SJCRH30 (cell line): ENCODE results near the gene NET1. TPM values are rescaled to one million over a fixed set of nuclear protein-coding genes. Genes with fewer than 3 reads are reported as not detected.

ENCODE experiments used
- DNase-seq, 2 experiments: peaks; one replicate each; pipeline ENCODE4 v3.0.0-alpha.2; 2015 to 2020
- H3K27ac ChIP-seq: fragments of 250-450 bp; sonication (Bioruptor Pico); 2 replicates; pipeline ENCODE4 v1.5.1; 2020; ENCODE audit warnings: mild to moderate bottlenecking, moderate library complexity
- H3K27me3 ChIP-seq: fragments of 250-450 bp; sonication (Bioruptor Pico); 2 replicates; pipeline ENCODE4 v1.5.1; 2020; ENCODE audit warnings: mild to moderate bottlenecking, moderate library complexity
- H3K36me3 ChIP-seq: fragments of 250-450 bp; sonication (Bioruptor Pico); 2 replicates; pipeline ENCODE4 v1.5.1; 2020; ENCODE audit warnings: mild to moderate bottlenecking, moderate library complexity
- H3K4me1 ChIP-seq: fragments of 250-450 bp; sonication (Bioruptor Pico); 2 replicates; pipeline ENCODE4 v1.5.1; 2020; ENCODE audit warnings: mild to moderate bottlenecking, moderate library complexity
- H3K4me3 ChIP-seq: fragments of 250-450 bp; sonication (Bioruptor Pico); 2 replicates; pipeline ENCODE4 v1.5.1; 2020; ENCODE audit warnings: mild to moderate bottlenecking, moderate library complexity
- H3K9me3 ChIP-seq: fragments of 250-450 bp; sonication (Bioruptor Pico); replicated peaks from 2 replicates; pipeline ENCODE4 v1.5.1; 2020; ENCODE audit warnings: mild to moderate bottlenecking, moderate library complexity
- total RNA-seq: library from RNA; depleted of rRNA; stranded (reverse); fragments of >200 nt; shearing (Covaris generic); gene quantifications from 2 replicates; pipeline ENCODE4 v1.2.3, GENCODE V29; 2014

The NET1 gene
- total RNA-seq, 1 experiment from 2014 or later = 154 TPM

DNA sequence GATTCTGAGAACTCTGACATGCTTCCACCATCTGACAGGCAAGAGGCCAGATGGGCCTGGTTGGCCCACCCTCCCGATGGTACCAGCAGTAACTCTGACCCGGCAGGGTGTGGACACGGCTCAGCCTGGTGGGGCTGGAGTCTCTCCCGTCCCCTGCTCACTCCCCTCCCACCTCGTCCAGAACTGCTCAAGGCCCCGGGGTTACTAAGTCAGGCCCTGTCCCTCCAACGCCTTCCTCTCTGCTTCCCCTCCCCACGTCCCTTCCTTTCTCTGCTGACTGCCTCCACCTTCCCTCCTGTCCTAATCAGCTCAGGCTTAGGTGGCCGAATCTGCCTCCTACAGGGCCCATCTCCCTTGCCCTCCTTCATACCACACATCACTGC, 74.5 kb downstream of the NET1 start:
- H3K27ac ChIP-seq = peak overlapping the region; percentile 43; the same call in 1 of the 2 replicates

DNA sequence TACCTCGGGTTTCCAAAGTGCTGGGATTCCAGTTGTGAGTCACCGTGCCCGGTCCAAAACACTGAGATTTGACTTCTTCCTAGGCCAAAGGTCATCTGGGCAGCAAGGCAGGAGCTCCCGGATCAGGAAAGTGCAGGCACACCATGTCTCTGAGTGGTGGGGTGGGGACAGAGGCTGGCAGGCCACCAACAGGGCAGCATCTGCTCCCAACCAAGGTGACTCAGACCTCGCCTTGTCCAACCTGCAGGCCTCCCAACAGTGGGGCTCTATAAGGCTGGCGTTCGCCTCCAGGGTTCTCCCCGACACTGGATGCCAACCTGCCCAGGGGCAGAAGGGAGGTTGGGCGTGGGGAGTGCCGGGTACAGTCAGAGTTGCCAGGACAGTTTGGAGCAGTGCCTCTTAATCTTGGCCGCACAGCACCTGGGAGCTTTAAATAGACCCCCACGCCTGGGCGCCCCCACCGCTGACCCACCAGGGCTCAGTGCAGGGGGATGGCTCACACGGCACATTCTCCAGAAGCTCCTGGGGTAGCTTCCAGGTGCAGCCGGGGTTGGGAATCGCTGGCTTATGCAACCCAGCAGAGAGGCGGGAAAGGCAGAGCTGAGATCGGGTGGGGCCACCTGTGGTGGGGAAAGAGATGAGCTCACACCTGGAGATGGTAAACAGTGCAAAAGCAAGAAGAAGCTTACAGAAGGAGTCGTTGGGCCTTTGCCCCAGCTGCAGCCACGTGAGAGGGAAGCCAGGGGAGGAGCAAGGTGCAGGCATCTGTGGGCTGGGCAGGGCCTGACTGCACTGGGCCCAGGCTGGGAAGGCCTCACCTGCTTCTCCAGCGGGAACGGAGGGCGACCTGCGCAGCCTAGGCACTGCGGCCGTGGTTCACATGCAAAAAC, 76.2 kb downstream of the NET1 start:
- H3K9me3 ChIP-seq = no peaks in the 10 kb centered on the region
- H3K36me3 ChIP-seq = no peaks in the 10 kb centered on the region
- H3K27me3 ChIP-seq = no peaks in the 10 kb centered on the region
- H3K4me3 ChIP-seq = no peak overlapping the region
- no peak for DNase-seq
- no peak overlapping the region for H3K27ac ChIP-seq
- peaks cover 12% of the 10 kb centered on the region for H3K4me1 ChIP-seq

More for the DNA sequence above, 74.5 kb downstream of the NET1 start:
- H3K27me3 ChIP-seq = no peaks in the 10 kb centered on the region
- no peaks in the 10 kb centered on the region for H3K9me3 ChIP-seq
- DNase-seq = no peak
- H3K4me3 ChIP-seq = no peak overlapping the region
- H3K36me3 ChIP-seq = no peaks in the 10 kb centered on the region
- H3K4me1 ChIP-seq = peaks cover 12% of the 10 kb centered on the region

DNA sequence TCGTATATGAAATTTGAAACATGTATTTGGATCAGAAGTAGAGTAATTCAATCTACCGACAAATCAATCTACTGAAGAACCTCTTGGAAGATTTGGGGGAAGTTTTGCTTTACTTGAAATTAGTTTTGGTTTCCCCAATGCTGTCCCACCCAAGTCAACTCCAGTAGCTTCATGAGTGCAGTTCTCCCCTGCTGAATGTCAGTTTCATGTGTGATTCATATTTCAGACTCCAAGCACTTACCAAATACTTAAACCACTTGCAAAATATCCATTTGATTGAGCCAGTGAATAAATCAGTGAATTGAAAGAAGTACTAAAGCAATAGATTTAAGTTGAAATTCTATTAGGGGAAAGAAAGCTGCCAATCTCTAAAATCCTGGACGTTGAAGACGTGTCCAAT, 77.7 kb downstream of the NET1 start:
- H3K4me3 ChIP-seq = no peak overlapping the region

DNA sequence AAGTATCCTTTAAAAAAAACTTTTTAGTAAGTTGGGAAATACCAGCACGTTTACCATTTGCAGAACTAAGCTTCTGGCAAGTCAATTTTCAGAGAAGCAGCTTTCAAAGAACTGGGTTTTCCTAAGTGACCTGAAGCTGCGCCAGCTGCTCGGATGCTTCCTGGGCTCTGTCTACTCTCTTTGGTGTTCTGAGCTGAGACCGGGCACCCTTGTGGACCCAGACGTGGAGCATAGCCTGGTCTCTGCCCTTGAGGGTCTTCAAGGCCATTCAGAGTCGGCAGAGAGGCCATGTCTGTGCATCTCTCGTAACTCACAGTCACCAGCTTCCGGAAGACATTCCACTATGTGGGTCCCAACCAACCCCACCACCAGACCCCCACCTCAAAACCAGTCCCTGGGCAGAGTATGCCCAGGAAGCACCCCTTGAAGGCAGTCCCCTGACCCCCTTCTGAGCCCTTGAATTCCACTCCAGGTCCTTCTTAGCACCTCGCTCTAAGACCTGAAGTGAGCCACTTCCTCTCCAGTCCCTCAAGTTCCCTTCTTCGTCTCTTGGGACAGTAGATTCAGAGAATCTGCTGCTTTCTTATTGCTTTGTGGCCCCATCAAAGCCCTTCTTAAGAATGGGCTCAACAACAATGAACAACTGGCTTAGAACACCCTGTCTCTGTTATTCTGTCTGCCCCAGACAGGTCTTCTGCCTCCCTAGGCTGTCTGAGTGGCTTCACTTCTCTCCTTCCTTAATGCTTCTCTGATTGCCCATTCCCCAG, 78.5 kb downstream of the NET1 start:
- Histone ChIP-seq H3K27ac (no peak overlapping the region), H3K4me1 (peaks cover 6% of the 10 kb centered on the region), H3K27me3 (no peaks in the 10 kb centered on the region), H3K4me3 (no peak overlapping the region), H3K36me3 (no peaks in the 10 kb centered on the region), H3K9me3 (no peaks in the 10 kb centered on the region)
- no peak for DNase-seq

More for the DNA sequence above, 77.7 kb downstream of the NET1 start:
- H3K27me3 ChIP-seq = no peaks in the 10 kb centered on the region
- DNase-seq = no peak
- H3K36me3 ChIP-seq = no peaks in the 10 kb centered on the region
- H3K9me3 ChIP-seq = no peaks in the 10 kb centered on the region
- no peak overlapping the region for H3K27ac ChIP-seq
- H3K4me1 ChIP-seq = peaks cover 12% of the 10 kb centered on the region

DNA sequence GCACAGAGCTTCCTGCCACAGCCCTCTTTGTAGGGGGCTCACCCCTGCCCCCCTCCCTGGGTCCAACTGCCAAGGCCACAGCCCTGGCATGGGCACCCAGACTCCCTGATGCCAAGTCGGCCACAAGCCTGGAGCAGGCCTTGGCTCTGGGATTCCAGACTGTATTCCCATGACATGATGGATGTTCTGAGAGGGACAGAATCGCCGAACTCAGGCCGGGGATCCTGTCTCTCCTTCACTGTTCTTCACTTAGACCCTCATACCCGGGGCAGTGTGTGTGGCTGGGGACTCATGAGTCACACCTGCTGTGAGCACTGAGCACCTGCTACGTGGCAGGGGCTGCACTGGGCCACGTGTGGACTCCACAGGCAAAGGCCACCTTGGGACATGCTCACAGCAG, 79.1 kb downstream of the NET1 start:
- Histone ChIP-seq H3K36me3 (no peaks in the 10 kb centered on the region), H3K4me3 (no peak overlapping the region), H3K4me1 (peaks cover 3% of the 10 kb centered on the region), H3K27ac (no peak overlapping the region), H3K9me3 (no peaks in the 10 kb centered on the region), H3K27me3 (no peaks in the 10 kb centered on the region)
- DNase-seq = no peak

DNA sequence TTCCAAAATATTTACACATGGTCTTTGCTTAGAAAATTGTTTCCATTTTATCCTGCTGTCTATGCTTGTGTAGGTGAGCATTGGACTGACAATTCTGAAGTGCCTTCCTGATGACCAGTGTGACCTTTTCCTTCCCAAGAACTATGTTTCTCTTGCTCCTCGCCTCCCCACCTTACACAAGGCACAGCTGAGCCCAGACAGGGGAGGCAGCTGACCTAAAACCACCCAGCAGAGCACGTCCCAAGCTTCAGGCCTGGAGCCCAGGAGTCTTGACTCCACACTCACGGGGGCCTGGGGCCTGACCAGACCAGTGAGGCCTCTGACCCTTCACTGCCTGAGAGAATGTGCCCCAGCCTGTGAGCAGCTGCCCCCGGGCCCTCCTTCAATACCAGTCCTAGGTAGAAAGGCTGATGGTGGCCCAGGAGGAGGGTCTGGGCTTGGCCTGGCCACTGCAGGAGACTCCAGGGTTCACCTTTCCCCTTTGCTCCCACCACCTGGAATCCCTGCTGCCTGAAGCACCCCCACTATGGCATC, 80.0 kb downstream of the NET1 start:
- Histone ChIP-seq H3K27ac (no peak overlapping the region), H3K4me1 (no peaks in the 10 kb centered on the region)
- DNase-seq = no peak

DNA sequence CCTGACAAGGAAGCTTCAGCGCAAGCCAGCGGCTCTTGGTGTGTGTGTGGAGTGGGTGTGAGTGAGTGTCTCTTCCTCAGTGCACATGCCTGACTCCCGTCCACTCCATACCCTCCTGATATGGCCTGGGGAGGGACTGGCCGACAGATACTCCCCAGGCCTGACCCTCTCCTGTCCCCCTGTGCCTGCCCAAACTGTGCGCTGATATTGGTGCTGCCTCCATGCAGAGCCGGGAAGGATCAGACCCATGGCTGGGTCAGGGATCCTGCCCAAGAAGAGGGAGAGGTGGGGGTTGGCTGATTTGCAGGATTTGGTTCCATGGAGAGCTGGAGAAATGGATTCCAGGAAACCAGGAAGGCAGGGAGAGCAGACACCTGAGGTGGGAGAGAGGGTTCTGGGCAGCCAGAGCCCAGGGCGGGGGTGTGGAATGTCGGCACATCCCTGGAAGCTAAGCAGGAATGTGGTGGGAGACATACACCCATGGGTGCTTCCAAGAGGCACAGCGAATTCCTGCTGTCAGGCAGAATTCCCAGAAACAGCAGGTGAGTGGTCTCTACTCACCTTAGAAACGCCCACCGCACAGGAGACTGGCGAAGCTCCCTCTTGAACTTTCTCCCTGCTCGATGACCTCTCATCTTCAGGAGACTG, 80.7 kb downstream of the NET1 start:
- Histone ChIP-seq H3K4me1 (no peaks in the 10 kb centered on the region), H3K27ac (no peak overlapping the region), H3K4me3 (no peak overlapping the region), H3K27me3 (no peaks in the 10 kb centered on the region), H3K9me3 (no peaks in the 10 kb centered on the region), H3K36me3 (no peaks in the 10 kb centered on the region)
- DNase-seq = no peak

More for the DNA sequence above, 80.0 kb downstream of the NET1 start:
- H3K36me3 ChIP-seq = no peaks in the 10 kb centered on the region
- H3K27me3 ChIP-seq = no peaks in the 10 kb centered on the region
- H3K4me3 ChIP-seq = no peak overlapping the region
- no peaks in the 10 kb centered on the region for H3K9me3 ChIP-seq

DNA sequence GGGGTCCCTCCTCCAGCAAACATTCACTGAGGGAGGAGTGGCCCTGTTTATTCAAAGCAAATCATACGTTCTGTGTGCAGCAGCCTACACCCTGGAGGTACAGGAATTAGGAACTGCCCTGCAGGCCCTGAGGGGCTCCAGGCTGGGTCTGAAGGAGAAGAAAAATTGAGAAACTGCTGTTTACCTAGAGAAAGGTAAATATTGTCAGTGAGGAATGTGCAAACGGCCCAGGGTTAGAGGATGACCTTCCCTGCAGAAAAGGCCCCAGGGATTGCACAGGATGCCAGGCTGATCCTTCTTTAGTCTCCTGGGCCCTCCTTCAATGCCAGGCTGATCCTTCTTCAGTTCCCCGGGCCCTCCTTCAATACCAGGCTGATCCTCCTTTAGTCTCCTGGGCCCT, 81.3 kb downstream of the NET1 start:
- H3K27me3 ChIP-seq = no peaks in the 10 kb centered on the region
- no peaks in the 10 kb centered on the region for H3K9me3 ChIP-seq
- no peak overlapping the region for H3K4me3 ChIP-seq
- H3K36me3 ChIP-seq = no peaks in the 10 kb centered on the region
- no peak for DNase-seq
- no peak overlapping the region for H3K27ac ChIP-seq
- H3K4me1 ChIP-seq = no peaks in the 10 kb centered on the region

DNA sequence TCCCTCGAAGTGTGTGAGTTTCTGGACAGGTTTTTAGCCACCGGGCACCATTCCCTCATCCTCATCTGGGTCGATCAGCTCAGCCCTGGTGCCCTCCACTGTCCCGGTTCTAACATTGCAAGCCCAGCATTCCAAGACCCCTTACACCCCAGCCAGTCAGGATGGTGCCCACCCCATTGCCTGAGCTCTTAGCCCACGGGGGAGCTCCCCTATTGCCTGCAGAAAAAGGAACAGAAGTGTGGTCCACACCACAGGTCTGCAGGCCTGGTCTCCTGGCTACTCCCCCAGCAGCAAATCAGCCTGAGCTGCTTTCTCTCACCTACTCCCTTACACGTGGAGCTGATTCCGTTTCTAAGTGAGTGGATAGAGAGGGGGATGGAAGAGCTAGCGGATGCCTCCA, 82.3 kb downstream of the NET1 start:
- H3K36me3 ChIP-seq = no peaks in the 10 kb centered on the region
- H3K4me3 ChIP-seq = no peak overlapping the region
- H3K27me3 ChIP-seq = no peaks in the 10 kb centered on the region
- DNase-seq = no peak
- H3K4me1 ChIP-seq = no peaks in the 10 kb centered on the region
- H3K27ac ChIP-seq = no peak overlapping the region
- H3K9me3 ChIP-seq = no peaks in the 10 kb centered on the region

DNA sequence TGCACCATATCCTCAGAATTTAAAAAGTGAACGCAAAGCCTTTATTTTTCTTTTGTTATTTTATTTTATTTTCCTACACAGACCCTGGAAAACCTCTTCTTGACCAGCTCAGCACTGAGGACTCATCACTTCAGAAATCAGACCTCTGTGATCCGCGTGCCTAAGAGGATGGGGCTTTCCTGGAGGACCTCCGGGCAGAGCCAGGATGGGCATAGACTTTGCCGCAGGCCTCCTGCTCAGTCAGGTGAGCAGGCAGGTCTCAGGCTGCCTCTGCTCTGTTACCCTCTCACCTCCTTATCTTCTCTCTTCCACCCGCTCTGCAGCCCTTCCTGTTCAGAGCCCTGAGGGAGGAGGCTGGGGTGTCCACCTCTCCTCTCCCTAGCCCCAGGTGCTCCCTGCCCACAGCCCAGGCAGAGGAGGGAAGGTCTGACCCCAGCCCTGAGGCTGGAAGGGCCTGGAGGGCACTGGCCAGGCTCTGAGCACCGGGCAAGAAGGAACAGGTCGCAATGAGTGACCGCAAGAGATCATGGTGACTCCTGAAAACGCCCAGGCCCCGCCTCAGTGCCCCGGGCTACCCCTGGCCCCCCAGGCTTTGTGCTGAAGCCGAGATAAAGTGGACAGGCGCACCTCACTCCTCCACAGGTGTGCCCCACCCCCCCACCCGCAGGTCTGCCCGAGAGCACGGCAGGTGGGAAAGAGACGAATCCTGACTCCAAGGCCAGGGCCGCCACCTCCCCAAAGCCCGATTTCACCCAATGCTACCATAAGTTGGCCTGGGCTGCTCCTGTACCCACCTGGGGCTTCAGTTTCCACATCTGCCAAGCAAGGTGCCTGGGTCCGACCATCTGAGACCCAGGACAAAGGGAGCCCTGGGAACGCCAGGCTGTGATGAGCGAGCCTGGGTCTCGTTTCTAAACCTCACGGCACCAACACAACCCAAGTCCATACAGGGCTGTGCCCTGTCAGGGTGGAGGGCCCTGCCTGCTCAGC, 84.2 kb downstream of the NET1 start:
- no peak overlapping the region for H3K4me3 ChIP-seq
- no peaks in the 10 kb centered on the region for H3K36me3 ChIP-seq
- no peak overlapping the region for H3K27ac ChIP-seq

DNA sequence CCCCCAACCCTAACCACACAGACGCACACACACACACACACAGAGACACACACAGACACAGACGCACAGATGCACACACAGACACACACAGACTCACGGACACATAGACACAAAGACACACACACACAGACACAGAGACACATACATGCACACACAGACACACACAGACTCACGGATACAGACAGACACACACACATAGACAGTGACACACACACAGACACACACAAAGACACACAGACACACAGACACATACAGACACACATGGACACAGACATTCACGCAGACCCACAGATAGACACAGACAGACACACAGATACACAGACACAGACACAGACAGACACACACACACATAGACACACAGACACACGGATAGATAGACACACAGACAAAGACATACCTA, 84.9 kb downstream of the NET1 start:
- no peak overlapping the region for H3K27ac ChIP-seq

More for the DNA sequence above, 84.2 kb downstream of the NET1 start:
- no peak for DNase-seq
- Histone ChIP-seq H3K27me3 (no peaks in the 10 kb centered on the region), H3K4me1 (no peaks in the 10 kb centered on the region), H3K9me3 (no peaks in the 10 kb centered on the region)

DNA sequence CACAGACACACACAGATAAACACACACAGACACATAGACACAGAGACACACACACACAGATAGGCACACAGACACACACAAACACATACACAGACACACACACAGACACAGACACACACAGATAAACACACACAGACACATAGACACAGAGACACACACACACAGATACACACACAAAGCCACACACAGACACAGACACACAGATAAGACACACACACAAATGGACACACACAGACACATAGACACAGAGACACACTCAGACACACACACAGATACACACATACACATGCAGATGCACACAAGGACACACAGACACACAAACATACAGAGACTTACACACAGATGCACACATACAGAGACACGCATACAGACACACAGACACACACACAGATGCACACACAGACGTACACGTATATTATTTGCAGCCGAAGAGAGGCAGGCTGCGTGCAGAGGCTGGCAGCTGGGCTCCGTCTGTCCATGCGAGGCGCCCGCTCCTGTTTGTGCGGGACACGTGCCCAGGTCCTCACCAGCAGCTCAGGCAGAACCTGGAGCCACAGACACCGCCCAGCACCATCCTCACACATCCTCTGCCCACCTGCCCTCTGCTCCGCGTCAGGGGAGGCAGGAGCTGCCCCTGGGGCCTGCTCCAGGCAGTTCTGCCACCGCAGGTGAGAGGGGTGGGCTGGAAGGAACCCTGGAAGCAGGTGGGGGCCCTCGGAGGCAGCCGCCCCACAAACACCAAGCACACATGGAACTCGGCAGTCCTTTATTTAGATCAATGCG, 85.8 kb downstream of the NET1 start:
- H3K4me3 ChIP-seq = no peak overlapping the region
- H3K36me3 ChIP-seq = no peaks in the 10 kb centered on the region
- no peaks in the 10 kb centered on the region for H3K9me3 ChIP-seq
- no peak for DNase-seq
- no peak overlapping the region for H3K27ac ChIP-seq
- H3K4me1 ChIP-seq = no peaks in the 10 kb centered on the region
- no peaks in the 10 kb centered on the region for H3K27me3 ChIP-seq

More for the DNA sequence above, 84.9 kb downstream of the NET1 start:
- Histone ChIP-seq H3K4me3 (no peak overlapping the region), H3K4me1 (no peaks in the 10 kb centered on the region), H3K9me3 (no peaks in the 10 kb centered on the region), H3K36me3 (no peaks in the 10 kb centered on the region), H3K27me3 (no peaks in the 10 kb centered on the region)
- DNase-seq = no peak

DNA sequence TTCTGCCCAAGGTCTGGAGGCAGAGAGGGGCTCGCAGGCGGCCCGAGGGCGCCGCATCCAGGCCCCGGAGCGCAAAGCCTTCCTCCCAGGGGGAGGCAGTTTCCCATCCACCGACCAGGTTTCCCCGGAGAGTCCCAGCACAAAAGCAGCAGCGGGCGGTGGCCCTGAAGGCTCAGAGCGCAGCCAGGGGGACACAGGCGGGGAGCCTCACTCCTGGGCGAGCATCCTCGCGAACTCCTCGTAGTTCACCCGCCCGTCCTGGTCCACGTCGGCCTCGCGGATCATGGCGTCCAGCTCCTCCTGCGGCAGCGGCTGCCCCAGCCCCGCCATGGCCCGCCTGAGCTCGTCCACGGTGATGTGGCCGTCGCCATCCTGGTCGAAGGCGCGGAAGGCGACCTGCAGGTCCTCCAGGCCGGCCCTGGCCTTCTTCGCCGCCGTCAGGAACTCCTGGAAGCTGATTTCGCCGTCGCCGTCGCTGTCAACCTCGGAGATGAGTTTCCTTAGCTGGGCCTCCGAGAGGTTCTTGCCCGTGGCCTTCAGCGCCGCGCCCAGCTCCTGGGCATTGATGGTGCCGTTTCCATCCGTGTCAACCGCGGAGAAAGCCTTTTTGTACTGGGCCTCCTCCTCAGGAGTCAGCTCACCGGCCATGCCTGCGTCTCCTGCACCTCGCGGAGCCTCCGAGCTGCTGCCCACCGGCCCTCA, 86.6 kb downstream of the NET1 start:
- Histone ChIP-seq H3K4me3 (no peak overlapping the region), H3K4me1 (no peaks in the 10 kb centered on the region), H3K9me3 (no peaks in the 10 kb centered on the region), H3K36me3 (no peaks in the 10 kb centered on the region), H3K27ac (no peak overlapping the region), H3K27me3 (no peaks in the 10 kb centered on the region)
- DNase-seq = no peak
